Endothelial cell (in vitro differentiated cells): Measurements from ENCODE around the gene VRK1. TPM values are rescaled to one million over a fixed set of nuclear protein-coding genes. Genes with fewer than 3 reads are reported as not detected.

Experiments used
- DNase-seq: peaks from one replicate; pipeline ENCODE4 v3.0.0; 2021; ENCODE audit warnings: low spot score
- H3K27ac Mint-ChIP-seq: one replicate; pipeline ENCODE4 v1.8.0; 2021; ENCODE audit warnings: mixed read lengths, inconsistent platforms; ENCODE audit not compliant: unreplicated experiment
- H3K27me3 Mint-ChIP-seq: one replicate; pipeline ENCODE4 v1.8.0; 2021; ENCODE audit warnings: mild to moderate bottlenecking, moderate library complexity, mixed read lengths, inconsistent platforms; ENCODE audit not compliant: unreplicated experiment
- H3K36me3 Mint-ChIP-seq: one replicate; pipeline ENCODE4 v1.8.0; 2021; ENCODE audit warnings: mild to moderate bottlenecking, low read depth, mixed read lengths, inconsistent platforms; ENCODE audit not compliant: unreplicated experiment
- H3K4me1 Mint-ChIP-seq: one replicate; pipeline ENCODE4 v1.8.0; 2021; ENCODE audit warnings: mild to moderate bottlenecking, mixed read lengths, inconsistent platforms; ENCODE audit not compliant: unreplicated experiment
- H3K4me3 Mint-ChIP-seq: one replicate; pipeline ENCODE4 v1.8.0; 2021; ENCODE audit warnings: mild to moderate bottlenecking, mixed read lengths, inconsistent platforms; ENCODE audit not compliant: unreplicated experiment
- H3K9me3 Mint-ChIP-seq: one replicate; pipeline ENCODE4 v1.8.0; 2021; ENCODE audit warnings: mixed read lengths, inconsistent platforms; ENCODE audit not compliant: unreplicated experiment
- CTCF ChIP-seq: fragments of 200-600 bp; sonication (generic); IDR thresholded peaks from one replicate; pipeline ENCODE4 v1.5.0; 2021; ENCODE audit warnings: antibody characterized with exemption; ENCODE audit not compliant: unreplicated experiment
- total RNA-seq: library from RNA; stranded (reverse); fragmentation: NEBNext Ultra II Directional; extraction: Animal tissue kit (Norgen Biotek cat#: 25700); gene quantifications from one replicate; pipeline ENCODE4 v1.2.1, GENCODE V29; 2021; ENCODE audit not compliant: unreplicated experiment

The VRK1 gene
- total RNA-seq, 1 donor from 2014 or later, result 32.0 TPM

GRCh38 chr14:96839251-96839650, 42.1 kb downstream of the VRK1 start:
- Mint-ChIP-seq H3K27me3 (no peaks in the 10 kb centered on the region), H3K4me3 (no peak overlapping the region), H3K36me3 (peaks cover 4% of the 10 kb centered on the region), H3K4me1 (no peaks in the 10 kb centered on the region), H3K9me3 (no peaks in the 10 kb centered on the region), H3K27ac (no peak overlapping the region)
- DNase-seq, result no peak
- no peak for TF ChIP-seq CTCF

- no peak for DNase-seq
- no peak for TF ChIP-seq CTCF
- Mint-ChIP-seq H3K36me3 (peaks cover 5% of the 10 kb centered on the region), H3K27me3 (no peaks in the 10 kb centered on the region), H3K9me3 (no peaks in the 10 kb centered on the region), H3K4me3 (no peak overlapping the region), H3K4me1 (no peaks in the 10 kb centered on the region), H3K27ac (no peak overlapping the region)
These were observed 46.0 kb downstream of the VRK1 start for GRCh38 chr14:96843137-96843536.

- TF ChIP-seq CTCF, result no peak
- Mint-ChIP-seq H3K36me3 (peaks cover 5% of the 10 kb centered on the region), H3K4me1 (peaks cover 3% of the 10 kb centered on the region), H3K9me3 (no peaks in the 10 kb centered on the region), H3K4me3 (no peak overlapping the region), H3K27me3 (no peaks in the 10 kb centered on the region), H3K27ac (no peak overlapping the region)
- DNase-seq, result no peak
These were observed 47.8 kb downstream of the VRK1 start for GRCh38 chr14:96844857-96845570.

- Mint-ChIP-seq H3K27me3 (no peaks in the 10 kb centered on the region), H3K27ac (no peak overlapping the region), H3K36me3 (peaks cover 5% of the 10 kb centered on the region), H3K4me3 (no peak overlapping the region), H3K9me3 (no peaks in the 10 kb centered on the region), H3K4me1 (peaks cover 3% of the 10 kb centered on the region)
- DNase-seq, result no peak
- TF ChIP-seq CTCF, result no peak
These were observed 50.3 kb downstream of the VRK1 start for GRCh38 chr14:96847451-96847850.

GRCh38 chr14:96848011-96848410, 50.8 kb downstream of the VRK1 start:
- Mint-ChIP-seq H3K9me3 (no peaks in the 10 kb centered on the region), H3K36me3 (peaks cover 5% of the 10 kb centered on the region), H3K27ac (no peak overlapping the region), H3K4me1 (peaks cover 3% of the 10 kb centered on the region), H3K4me3 (no peak overlapping the region), H3K27me3 (no peaks in the 10 kb centered on the region)
- no peak for DNase-seq
- TF ChIP-seq CTCF, result no peak
